Breast epithelium (tissue), 3 donors: Measurements from ENCODE around the gene BARHL1.

Source experiments
- CTCF ChIP-seq, 3 donors: fragments of 450-650 bp; IDR thresholded peaks; one replicate each; pipeline ENCODE4 v1.5.1; 2016 to 2017; ENCODE audit warnings: antibody characterized with exemption in 3 of 3, mild to moderate bottlenecking in 3 of 3, moderate library complexity in 3 of 3
- POLR2A ChIP-seq: fragments of 450-650 bp; IDR thresholded peaks from one replicate; pipeline ENCODE4 v1.6.1; 2016; ENCODE audit warnings: antibody characterized with exemption, mild to moderate bottlenecking, moderate library complexity
- POLR2AphosphoS5 ChIP-seq, 3 donors: sonication (generic); formaldehyde crosslinking; IDR thresholded peaks; one replicate each; pipeline ENCODE4 v1.6.1; 2017; ENCODE audit warnings: antibody characterized with exemption in 3 of 3

- TF ChIP-seq CTCF (IDR thresholded peaks at IDR 0.05) (no peak), POLR2A (no peak), POLR2AphosphoS5 (IDR thresholded peaks at IDR 0.05) (no peak)
Measured at GRCh38 chr9:132615774-132616173, 33.4 kb downstream of the BARHL1 start.
